Uterus (tissue), 4 donors: ENCODE results near the gene TTC22. TPM values are rescaled to one million over a fixed set of nuclear protein-coding genes. Genes with fewer than 3 reads are reported as not detected.

Source experiments
- DNase-seq, 2 donors: peaks; one replicate each; pipeline ENCODE4 v3.0.0-alpha.2; 2019 to 2020
- H3K27ac ChIP-seq, 2 donors: fragments of 200-600 bp; sonication (generic); 1 replicate in 1 of 2; 2 replicates in 1 of 2; pipeline ENCODE4 v1.5.1; 2016 to 2018
- H3K27me3 ChIP-seq, 2 donors: fragments of 200-600 bp; sonication (generic); one replicate each; pipeline ENCODE4 v1.5.1; 2018 to 2019; ENCODE audit warnings: control low read depth in 1 of 2
- H3K36me3 ChIP-seq, 2 donors: fragments of 200-600 bp; sonication (generic); one replicate each; pipeline ENCODE4 v1.5.1; 2019; ENCODE audit warnings: control low read depth in 1 of 2
- H3K4me1 ChIP-seq, 2 donors: fragments of 200-600 bp; sonication (generic); one replicate each; pipeline ENCODE4 v1.5.1; 2018 to 2019; ENCODE audit warnings: control low read depth in 1 of 2
- H3K4me3 ChIP-seq, 2 donors: fragments of 200-600 bp; sonication (generic); 1 replicate in 1 of 2; 2 replicates in 1 of 2; pipeline ENCODE4 v1.5.1; 2018 to 2019; ENCODE audit warnings: mild to moderate bottlenecking in 1 of 2
- H3K9me3 ChIP-seq, 2 donors: fragments of 200-600 bp; sonication (generic); one replicate each; pipeline ENCODE4 v1.5.1; 2019; ENCODE audit warnings: control low read depth in 1 of 2
- POLR2A ChIP-seq, 2 donors: fragments of 450-650 bp; IDR thresholded peaks; one replicate each; pipeline ENCODE4 v1.6.1; 2016; ENCODE audit warnings: antibody characterized with exemption in 2 of 2, mild to moderate bottlenecking in 1 of 2, moderate library complexity in 1 of 2
- intact Hi-C: fragments of 100-400 bp; cut with DNase I; formaldehyde crosslinking; loops from one replicate; pipeline ENCODE4 v1.15.1; 2023; ENCODE audit warnings: low total_unique reads
- total RNA-seq, 4 donors: library from RNA; depleted of rRNA in 3 of 4; stranded (reverse); fragments of >200 nt in 3 of 4; gene quantifications; one replicate each; pipeline versions ENCODE4 v1.1.0 to v1.2.4, GENCODE V29; 2014 to 2023
- TF ChIP-seq, protein P1 (sequence below), 4 experiments: fragments of 200-600 bp in 2 of 4; fragments of 450-650 bp in 2 of 4; sonication (generic) in 2 of 4; IDR thresholded peaks; one replicate each; pipeline ENCODE4 v1.5.1; 2016 to 2019; ENCODE audit warnings: antibody characterized with exemption in 4 of 4, mild to moderate bottlenecking in 2 of 4, moderate library complexity in 1 of 4
- donor health status: DM: yes; HTN: yes; CAD: no.

The TTC22 gene
- total RNA-seq, 4 donors from 2014 or later = 3.2 to 5.3 TPM; not detected in 2

DNA sequence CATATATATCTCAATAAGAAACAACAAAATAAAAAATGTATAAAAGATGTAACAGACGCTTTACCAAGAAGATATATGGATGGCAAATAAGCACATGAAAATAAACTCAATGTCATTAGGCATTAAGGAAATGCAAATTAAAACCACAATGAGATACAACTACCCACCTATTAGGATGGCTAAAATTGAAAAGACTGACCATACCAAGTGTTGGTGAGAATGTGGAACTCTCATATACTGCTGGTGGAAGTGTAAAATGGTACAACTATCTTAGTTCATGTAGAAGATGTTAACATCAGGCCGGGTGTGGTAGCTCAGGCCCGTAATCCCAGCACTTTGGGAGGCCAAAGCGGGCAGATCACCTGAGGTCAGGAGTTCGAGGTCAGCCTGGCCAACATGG lies 42.3 kb upstream of the TTC22 start:
- H3K27ac ChIP-seq = no peak overlapping the region
- no peaks in the 10 kb centered on the region for H3K4me1 ChIP-seq
- TF ChIP-seq, protein P1, sequence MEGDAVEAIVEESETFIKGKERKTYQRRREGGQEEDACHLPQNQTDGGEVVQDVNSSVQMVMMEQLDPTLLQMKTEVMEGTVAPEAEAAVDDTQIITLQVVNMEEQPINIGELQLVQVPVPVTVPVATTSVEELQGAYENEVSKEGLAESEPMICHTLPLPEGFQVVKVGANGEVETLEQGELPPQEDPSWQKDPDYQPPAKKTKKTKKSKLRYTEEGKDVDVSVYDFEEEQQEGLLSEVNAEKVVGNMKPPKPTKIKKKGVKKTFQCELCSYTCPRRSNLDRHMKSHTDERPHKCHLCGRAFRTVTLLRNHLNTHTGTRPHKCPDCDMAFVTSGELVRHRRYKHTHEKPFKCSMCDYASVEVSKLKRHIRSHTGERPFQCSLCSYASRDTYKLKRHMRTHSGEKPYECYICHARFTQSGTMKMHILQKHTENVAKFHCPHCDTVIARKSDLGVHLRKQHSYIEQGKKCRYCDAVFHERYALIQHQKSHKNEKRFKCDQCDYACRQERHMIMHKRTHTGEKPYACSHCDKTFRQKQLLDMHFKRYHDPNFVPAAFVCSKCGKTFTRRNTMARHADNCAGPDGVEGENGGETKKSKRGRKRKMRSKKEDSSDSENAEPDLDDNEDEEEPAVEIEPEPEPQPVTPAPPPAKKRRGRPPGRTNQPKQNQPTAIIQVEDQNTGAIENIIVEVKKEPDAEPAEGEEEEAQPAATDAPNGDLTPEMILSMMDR (IDR thresholded peaks at IDR 0.05) = no peak
- TF ChIP-seq POLR2A (IDR thresholded peaks at IDR 0.05) = no peak
- H3K4me3 ChIP-seq = no peak overlapping the region
- H3K36me3 ChIP-seq = no peaks in the 10 kb centered on the region
- H3K9me3 ChIP-seq = no peaks in the 10 kb centered on the region
- DNase-seq = no peak
- no peaks in the 10 kb centered on the region for H3K27me3 ChIP-seq
- intact Hi-C loops = no loop called here

DNA sequence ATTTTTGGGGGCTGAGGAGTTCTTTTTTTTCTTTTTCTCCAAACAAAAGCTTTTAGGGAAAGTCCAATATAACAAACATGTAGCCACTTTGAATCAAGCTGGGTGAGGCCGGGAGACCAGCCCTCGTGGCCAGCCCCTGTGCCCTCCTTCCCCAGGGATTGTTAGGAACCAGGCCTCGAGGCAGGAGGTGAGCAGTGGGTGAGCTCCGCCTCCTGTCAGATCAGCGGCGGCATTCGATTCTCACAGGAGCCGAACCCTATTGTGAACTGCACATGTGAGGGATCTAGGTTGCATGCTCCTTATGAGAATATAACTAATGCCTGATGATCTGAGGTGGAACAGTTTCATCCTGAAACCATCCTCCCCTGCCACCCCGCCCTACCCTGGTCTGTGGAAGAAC lies 41.8 kb upstream of the TTC22 start:
- DNase-seq = no peak
- Histone ChIP-seq H3K4me1 (no peaks in the 10 kb centered on the region), H3K9me3 (no peaks in the 10 kb centered on the region), H3K27me3 (no peaks in the 10 kb centered on the region), H3K27ac (no peak overlapping the region), H3K36me3 (no peaks in the 10 kb centered on the region), H3K4me3 (no peak overlapping the region)
- no peak for TF ChIP-seq POLR2A (IDR thresholded peaks at IDR 0.05)
- intact Hi-C loops = no loop called here

DNA sequence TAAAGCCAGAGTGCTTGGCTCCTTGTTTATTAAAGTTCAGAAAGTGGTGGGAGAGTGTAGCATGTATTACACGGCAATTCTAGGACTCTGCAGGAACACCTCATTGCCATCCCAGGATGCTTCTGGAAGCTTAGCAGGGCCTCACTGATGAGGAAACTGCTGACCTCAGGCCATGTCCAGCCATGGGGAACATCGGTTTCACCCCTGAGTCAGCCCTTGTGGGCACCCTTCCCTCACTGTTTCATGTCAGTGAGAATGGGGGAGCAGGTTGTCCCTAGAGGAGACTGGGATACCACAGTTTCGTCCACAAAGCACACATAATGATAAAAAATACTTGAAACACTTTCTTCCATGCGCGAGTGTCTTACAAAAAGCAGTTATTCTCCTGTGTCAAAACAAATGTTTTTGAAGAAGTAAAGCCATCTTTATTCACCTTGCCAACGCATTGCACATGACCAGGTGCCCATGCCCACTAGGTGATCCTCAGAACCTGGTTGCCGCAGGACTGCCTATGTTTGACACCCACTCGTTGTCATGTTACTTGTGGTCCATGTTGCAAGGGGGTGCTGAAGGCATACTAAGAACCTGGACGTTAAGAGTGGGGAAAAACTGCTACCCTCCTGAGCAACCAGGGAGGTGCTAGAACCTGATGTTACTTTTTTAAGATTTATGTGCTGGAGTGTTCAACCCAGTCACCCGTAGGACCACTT lies 41.2 kb upstream of the TTC22 start:
- H3K4me1 ChIP-seq = no peaks in the 10 kb centered on the region
- DNase-seq = no peak
- no peaks in the 10 kb centered on the region for H3K27me3 ChIP-seq
- H3K36me3 ChIP-seq = no peaks in the 10 kb centered on the region
- no peak overlapping the region for H3K27ac ChIP-seq
- H3K9me3 ChIP-seq = no peaks in the 10 kb centered on the region
- no peak overlapping the region for H3K4me3 ChIP-seq
- TF ChIP-seq, protein P1 (IDR thresholded peaks at IDR 0.05) = no peak
- no peak for TF ChIP-seq POLR2A (IDR thresholded peaks at IDR 0.05)
- intact Hi-C loops = no loop called here

- no peaks in the 10 kb centered on the region for H3K4me1 ChIP-seq
- H3K36me3 ChIP-seq = no peaks in the 10 kb centered on the region
- H3K9me3 ChIP-seq = no peaks in the 10 kb centered on the region
- H3K27ac ChIP-seq = no peak overlapping the region
- TF ChIP-seq, protein P1 (IDR thresholded peaks at IDR 0.05) = no peak
- TF ChIP-seq POLR2A (IDR thresholded peaks at IDR 0.05) = no peak
- intact Hi-C loops = no loop called here
- H3K4me3 ChIP-seq = no peak overlapping the region
- no peak for DNase-seq
- H3K27me3 ChIP-seq = no peaks in the 10 kb centered on the region
Measured at GRCh38 chr1:54839824-54840223, 38.7 kb upstream of the TTC22 start.

DNA sequence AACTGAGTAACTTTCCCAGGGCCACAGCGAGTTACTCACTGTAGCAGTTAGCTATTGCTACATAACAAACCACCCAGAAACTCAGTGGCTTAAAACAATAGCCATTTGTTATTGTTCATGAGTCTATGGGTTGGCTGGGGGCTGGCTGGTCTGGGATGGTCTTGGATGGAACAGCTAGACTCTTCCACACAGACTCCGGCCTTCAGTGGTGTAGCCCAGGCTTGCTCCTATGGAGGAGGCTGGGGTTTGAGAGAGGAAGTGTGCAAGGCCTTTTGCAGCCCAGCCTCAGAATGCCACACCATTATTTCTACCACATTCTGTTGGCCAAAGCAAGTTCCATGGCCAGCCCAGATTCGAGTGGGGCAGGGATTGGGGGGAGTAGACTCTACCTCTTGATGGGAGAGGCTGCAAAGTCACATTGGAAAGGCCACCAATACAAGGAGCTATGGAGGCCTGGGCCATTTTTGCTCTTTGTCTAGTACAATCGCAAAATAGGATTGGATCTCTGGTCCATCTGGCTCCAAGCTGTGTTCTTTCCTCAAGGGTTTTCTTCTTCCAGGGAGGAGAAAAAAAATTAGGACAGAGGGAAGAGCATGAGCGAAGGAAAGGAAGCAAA lies 37.5 kb upstream of the TTC22 start:
- Histone ChIP-seq H3K36me3 (no peaks in the 10 kb centered on the region), H3K9me3 (no peaks in the 10 kb centered on the region), H3K27ac (no peak overlapping the region), H3K4me3 (no peak overlapping the region), H3K4me1 (no peaks in the 10 kb centered on the region), H3K27me3 (no peaks in the 10 kb centered on the region)
- no peak for DNase-seq
- TF ChIP-seq POLR2A (IDR thresholded peaks at IDR 0.05) = no peak
- TF ChIP-seq, protein P1 (IDR thresholded peaks at IDR 0.05) = no peak
- intact Hi-C loops = no loop called here
